GM20000 (cell line): ENCODE results near the gene TLE7.
A peak's percentile ranks its signal among the peaks of the same experiment; 100 is the strongest.

Experiments
- DNase-seq: peaks from one replicate; pipeline ENCODE4 v3.0.0; 2012; ENCODE audit warnings: low spot score
- CTCF ChIP-seq: IDR thresholded peaks from 2 replicates; pipeline ENCODE4 v1.5.1; 2012; ENCODE audit warnings: mild to moderate bottlenecking, control low read depth; ENCODE audit errors: extremely low read depth, missing control alignments

The TLE7 gene

GRCh38 chr16:71449020-71449419 lies 7.2 kb upstream of the TLE7 start:
- no peak for DNase-seq
- no peak for TF ChIP-seq CTCF

GRCh38 chr16:71448274-71448866 lies 6.5 kb upstream of the TLE7 start:
- no peak for TF ChIP-seq CTCF
- no peak for DNase-seq

GRCh38 chr16:71443714-71444113 lies 1.9 kb upstream of the TLE7 start:
- no peak for DNase-seq

GRCh38 chr16:71441348-71442050 lies 355 bp downstream of the TLE7 start:
- peak; percentile 45 for DNase-seq
- TF ChIP-seq CTCF, result peak; percentile 18

More at GRCh38 chr16:71443714-71444113, 1.9 kb upstream of the TLE7 start:
- no peak for TF ChIP-seq CTCF

GRCh38 chr16:71440669-71441347 lies 1.0 kb downstream of the TLE7 start:
- TF ChIP-seq CTCF, result peak; percentile 14
- DNase-seq, result peak; percentile 79

- TF ChIP-seq CTCF, result no peak
- no peak for DNase-seq
These were observed 2.3 kb downstream of the TLE7 start for GRCh38 chr16:71439523-71439922.

GRCh38 chr16:71436473-71436872 lies 5.4 kb downstream of the TLE7 start:
- DNase-seq, result no peak
- no peak for TF ChIP-seq CTCF
